Epithelial cell of prostate (primary cell): ENCODE data around the gene SLC18A2.
"Not testable (repeated sequence)": the region's sequence is repeated elsewhere in the genome, so short reads cannot be mapped to it uniquely, and the experiment has no call there.

ENCODE experiments used
- DNase-seq: peaks from one replicate; pipeline ENCODE4 v3.0.0-alpha.2; 2011; ENCODE audit warnings: low read depth, low spot score
- H3K27ac ChIP-seq: fragments of 450-650 bp; 2 replicates; pipeline ENCODE4 v1.5.1; 2017; ENCODE audit warnings: mild to moderate bottlenecking

Gene SLC18A2

DNA sequence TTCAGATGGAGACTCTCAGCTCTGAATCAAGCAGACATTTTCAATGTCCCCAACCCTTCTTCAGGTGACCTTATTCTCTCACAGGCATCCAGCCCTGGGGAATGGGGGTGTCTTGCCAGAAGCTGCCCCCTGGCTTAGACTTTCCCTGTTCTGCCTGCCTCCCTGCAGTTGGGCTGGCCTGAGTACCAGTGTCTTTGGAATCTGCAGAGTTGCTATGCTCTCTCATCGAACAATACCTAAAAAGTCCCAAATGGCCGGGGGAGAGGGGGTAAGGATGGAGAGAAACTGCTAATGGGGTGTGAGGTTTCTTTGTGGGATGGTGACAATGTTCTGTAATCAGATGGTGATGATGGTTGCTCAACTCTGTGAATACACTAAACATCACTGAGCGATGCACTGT lies 20.6 kb downstream of the SLC18A2 start:
- DNase-seq: no peak
- no peak overlapping the region for H3K27ac ChIP-seq

DNA sequence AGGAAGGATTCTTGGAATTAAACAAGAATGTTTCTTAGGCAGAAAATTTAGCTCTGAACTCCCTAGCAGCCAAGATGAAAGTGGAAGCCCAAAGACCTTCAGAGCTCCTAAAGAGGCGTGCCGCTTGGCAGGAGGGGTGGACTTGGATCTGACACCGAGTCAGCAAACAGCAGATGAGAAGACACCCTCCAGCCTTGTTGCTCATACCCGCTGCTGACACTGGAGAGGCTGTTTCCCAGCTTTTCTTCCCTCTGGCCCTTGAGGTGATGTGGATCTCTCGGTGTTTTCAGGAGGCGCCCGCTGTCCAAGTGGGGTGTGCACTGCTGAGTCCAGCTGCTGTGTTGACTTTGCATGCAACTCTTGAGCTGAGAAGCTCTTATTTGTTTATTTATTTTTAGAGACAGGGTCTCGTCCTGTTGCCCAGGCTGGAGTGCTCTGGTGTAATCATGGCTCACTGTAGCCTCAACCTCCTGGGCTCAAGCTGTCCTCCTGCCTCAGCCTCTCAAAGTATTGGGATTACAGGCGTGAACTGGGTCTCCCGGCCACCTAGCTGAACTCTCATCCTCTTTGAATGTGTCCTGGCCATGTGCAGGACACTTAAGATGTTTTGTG lies 21.5 kb downstream of the SLC18A2 start:
- no peak overlapping the region for H3K27ac ChIP-seq
- no peak for DNase-seq

DNA sequence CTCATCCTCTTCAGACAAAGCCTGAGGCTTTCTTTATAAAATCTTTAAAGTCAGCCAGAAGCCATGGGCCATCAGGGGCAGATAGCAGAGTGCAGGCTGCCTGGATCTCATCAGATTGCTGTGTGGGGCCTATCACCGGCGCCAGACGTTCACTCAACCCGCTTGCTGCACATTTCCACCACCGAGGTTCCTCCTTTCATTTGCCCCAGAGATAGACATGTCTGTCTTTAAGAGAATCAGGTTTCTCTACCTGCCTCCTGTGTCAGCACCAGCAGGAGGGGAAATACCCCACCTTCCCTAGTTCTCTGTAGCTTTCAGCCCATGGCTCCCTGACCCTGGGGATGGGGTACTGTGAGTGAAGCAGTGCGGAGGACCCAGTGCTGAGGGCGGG lies 22.0 kb downstream of the SLC18A2 start:
- DNase-seq: no peak
- no peak overlapping the region for H3K27ac ChIP-seq

DNA sequence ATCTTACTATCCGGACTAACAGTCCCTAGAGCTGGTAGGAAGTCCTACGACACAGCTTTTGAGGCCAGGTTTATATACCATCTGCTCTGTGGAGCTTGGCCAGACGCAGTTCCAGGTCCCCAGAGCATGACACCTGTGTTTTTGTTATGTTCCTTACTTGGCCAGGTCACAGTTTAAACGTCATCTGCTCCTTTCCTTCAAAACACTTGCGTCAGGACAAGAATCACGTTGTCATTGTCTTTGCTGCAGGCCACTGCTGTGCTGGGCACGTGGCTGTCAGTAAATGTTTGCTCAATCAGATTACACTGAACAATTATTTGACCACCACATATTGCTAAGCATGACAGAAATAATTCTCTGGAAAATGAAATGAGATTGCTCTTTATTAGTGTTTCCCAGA lies 23.9 kb downstream of the SLC18A2 start:
- no peak for DNase-seq
- no peak overlapping the region for H3K27ac ChIP-seq

DNA sequence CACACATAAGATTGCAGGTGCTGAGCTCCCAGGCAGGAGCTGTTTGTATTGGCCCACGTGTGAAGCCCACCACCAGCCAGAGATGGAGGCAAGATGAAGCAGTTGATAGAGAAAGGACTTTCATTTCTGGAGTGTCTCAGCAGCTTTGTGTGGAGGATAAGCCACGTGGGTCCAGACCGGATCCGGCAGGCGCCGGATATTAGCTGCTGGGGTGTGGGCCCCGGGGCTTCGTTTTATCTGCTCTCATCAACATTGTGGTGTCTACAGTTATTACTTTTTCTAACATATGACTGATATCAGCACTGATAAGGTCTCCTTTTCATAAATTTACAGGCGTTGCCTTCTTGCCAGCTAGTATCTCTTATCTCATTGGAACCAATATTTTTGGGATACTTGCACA lies 25.5 kb downstream of the SLC18A2 start:
- H3K27ac ChIP-seq: no peak overlapping the region

DNA sequence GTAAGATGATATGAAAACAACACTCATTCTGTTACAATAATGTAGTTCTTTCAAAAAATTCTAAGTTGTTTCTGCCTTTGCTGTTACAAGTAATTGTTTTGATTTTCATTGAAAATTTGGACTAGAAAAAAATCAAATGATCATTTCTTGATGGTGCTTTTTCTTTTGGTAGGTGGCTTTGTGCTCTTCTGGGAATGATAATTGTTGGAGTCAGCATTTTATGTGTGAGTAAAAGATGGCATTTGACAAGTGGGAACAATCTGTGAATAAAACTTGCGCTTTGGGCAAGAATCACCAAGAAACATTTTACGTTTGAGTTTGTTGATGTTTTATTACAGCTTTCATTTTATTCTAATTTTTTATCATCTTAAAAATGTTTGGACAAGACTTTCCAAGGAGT lies 25.9 kb downstream of the SLC18A2 start:
- H3K27ac ChIP-seq: no peak overlapping the region
- DNase-seq: no peak

More for the DNA sequence above, 25.5 kb downstream of the SLC18A2 start:
- DNase-seq: no peak

DNA sequence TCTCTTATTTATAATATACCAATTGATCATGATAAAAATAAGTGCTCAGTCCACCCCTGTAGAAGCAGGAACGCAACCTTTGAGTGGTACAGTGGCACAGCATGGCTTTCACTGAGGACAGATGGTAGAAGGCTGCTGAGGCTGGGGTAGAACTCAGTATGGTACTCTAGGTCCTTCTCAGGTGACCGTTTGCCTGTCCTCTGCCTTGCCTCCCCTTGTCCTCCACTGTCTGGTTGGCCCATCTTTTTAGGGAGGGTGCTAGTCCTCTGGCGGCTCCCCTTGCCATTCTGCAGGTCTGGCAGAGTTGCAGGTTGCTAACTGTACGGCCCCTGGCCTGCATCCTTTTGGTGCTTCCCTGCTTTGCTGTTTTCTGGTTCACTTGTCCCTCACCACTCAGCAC lies 27.3 kb downstream of the SLC18A2 start:
- DNase-seq: no peak
- no peak overlapping the region for H3K27ac ChIP-seq

DNA sequence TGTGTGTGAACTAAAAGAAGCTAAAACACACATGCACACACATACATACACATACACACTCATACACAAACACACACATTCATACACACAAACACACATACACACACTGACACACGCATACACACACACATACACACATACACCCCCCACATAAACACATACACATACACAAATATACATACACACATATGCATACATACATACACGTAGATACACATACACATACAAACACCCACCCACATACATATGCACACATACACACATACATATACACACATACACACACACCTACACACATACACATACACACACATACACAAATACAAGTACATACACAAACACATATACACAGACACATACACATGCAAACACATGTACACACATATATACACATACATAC lies 28.0 kb downstream of the SLC18A2 start:
- no peak for DNase-seq
- no peak overlapping the region for H3K27ac ChIP-seq

DNA sequence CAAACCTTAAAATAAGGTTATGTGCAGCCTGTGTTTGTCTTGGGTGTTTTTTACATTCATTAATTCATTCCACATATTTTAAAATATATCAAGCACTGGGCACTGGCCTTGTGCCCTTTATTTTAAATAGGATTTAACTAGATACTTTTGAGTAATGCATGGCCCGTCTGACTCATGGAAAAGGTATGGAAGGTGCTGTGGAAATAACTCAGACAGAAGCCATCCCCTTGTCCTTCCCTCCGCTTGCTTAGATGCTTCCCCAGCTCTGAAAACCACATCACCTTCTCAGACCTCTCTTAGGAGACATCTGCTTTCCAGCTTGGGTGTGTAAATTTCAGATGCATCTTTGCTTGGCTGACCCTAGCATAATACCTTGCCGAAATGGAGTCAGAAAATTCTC lies 30.5 kb downstream of the SLC18A2 start:
- H3K27ac ChIP-seq: no peak overlapping the region
- no peak for DNase-seq

DNA sequence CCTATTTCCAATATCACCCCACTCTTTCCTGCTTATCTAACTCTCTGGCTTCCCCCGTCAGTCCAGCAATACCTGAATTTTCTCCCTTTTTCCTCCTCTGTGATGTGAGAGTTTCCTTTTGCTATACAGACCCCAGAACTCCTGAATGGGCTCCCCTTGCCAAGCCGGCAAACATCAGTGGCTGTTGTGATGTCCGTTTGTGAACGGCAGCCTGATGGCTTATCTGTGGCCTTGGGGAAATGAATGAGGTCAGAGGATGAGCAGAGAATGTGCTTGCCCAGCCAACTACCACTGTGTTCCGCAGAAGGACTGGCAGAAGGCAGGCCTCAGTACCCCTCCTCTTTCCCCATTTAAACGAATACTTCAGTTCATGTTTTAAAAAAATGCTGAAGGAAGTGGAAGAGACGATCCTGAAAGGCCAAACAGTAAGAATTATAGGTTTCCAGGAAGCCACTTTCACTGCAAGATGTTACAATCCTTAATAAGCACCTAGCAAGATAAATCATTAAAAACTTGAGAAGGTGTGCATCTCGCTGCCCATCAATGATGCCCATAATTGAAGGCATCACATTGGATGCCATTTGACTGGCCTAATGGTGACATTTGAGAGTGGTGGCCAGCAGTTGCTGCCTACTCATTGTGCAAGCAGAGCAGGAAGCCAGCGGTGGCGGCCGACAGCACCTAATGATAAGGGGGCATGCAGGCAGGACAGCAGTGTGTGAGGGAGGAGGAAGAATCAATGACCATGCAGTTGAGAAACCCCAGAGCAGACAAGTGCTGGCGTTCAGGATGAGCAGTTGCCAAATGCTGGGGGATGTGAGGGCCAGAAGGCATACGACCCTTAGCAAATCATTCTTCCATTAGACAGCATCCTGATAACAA lies 31.5 kb downstream of the SLC18A2 start:
- H3K27ac ChIP-seq: no peak overlapping the region
- no peak for DNase-seq

DNA sequence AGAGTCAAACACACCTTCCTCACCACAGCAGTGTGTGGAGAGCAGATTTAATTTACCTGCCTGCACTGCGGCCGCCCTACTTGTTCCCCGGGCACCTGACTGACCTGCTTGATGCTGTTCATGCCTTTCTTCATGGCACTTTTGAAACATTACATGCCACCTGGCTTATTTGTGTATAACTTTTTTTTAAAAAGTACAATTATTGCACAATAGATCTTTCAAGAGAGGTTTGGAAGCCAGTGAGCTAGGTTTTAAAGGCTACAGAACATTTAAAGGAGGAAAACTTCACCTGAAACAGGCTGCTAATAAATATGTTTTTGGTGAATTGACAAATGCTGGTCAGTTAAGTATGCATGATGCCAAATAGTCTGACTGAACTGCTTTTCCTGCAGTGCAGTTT lies 33.1 kb downstream of the SLC18A2 start:
- no peak for DNase-seq
- H3K27ac ChIP-seq: no peak overlapping the region

DNA sequence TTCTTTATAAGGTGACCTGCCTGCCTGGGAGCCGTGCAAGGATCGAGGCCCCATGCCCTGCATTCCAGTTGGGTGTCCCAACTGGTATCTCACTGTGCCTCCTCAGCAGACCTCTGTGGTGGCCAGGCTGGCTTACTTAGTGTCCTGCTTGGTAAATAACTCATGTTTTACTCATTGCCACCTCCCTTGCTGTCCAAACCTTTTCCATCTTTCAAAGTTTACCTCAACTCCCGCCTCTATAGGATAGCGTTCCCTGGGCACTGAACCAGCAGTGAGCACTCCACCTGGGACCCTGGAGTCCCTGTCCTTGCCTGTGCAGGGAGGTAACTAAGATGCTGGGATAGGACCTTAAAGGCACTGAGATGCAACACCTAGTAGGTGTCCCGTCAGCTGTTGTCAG lies 33.6 kb downstream of the SLC18A2 start:
- no peak for DNase-seq
- no peak overlapping the region for H3K27ac ChIP-seq

DNA sequence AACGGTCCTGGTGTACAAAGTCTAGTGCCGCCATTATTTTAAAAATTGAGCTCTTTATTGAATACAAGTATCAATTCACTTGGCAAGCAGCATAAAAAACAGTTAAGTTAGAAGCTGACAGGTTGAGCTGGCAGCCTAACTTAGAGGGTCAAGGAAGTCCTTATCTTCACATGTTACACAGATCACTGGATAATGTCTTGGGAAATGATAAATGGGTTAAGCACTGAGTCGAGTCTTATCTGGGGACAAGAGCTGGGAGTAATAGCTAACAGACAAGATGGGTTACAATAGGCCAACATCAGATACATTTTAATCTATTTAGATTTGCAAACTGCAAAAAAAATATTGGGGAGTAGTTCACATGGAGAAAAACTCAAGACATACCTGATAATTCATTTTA lies 34.2 kb downstream of the SLC18A2 start:
- no peak overlapping the region for H3K27ac ChIP-seq
- DNase-seq: no peak

DNA sequence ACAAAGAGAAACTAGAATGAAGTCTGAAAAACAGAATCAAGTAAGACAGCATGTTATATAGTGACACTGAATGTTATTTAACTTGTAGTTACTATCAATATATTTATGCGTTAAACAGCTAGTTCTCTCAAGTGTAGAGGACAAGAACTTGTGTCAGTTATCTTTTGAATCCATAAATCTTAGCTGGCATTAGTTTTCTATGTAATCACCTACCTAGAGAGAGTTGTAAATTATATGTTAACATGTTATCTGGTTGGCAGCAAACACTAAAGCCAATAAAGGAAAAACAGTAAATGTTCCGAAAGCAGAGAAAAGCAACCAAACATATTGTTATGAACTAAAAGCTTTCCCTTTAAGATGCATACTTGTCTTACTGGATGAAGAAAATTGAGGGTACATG lies 36.8 kb downstream of the SLC18A2 start:
- no peak overlapping the region for H3K27ac ChIP-seq
- DNase-seq: no peak

DNA sequence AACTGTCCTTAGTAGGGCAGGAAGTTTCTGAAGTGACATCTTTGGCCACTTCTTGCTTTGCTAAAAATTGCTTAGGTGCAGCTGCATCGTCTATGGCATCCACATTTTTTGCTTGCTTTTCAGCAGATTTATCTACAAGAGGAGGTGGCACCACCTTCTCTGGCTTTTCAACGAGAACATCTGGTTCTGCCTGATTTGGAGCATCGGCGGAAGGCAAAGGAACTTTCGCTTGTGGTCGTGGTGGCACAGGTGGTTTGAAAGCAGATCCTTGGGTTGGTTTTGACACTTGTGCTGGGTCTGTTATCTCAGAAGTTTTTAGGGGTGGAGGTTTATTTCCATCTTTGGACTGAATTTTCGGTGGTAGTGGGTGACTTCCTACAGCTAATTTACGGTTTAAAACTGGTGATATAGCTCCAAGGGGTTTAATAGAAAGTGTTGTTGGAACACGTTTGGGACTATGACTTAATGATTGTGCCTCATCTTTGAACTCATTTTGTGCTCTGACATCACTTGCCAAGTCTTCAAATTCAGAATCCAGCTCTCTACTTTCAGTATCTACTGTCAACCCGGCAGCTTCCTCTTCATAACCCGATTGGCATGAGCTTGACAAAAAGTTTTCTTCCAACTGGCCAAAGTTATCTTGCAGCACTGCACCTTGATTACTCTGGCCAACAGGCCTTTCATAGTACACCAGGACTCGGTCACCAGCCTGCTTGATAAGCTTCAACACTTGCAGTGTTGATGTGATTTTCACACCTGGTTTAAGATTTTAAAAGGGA lies 44.0 kb downstream of the SLC18A2 start:
- no peak overlapping the region for H3K27ac ChIP-seq
- no peak for DNase-seq

DNA sequence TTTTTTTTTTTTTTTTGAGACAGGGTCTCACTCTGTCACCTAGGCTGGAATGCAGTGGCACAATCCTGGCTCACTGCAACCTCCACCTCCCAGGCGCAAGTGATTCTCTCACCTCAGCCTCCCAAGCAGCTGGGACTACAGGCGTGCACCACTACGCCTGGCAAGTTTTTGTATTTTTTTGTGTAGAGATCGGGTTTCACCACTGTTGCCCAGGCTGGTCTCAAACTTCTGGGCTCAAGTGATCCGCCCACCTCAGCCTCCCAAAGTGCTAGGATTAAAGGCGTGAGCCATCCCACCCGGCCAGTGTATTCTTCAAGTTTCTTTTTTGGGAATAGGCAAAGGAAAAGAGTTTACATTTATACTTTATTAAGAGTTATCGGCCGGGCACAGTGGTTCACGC lies 50.0 kb downstream of the SLC18A2 start:
- H3K27ac ChIP-seq, DNase-seq: not testable (repeated sequence)

DNA sequence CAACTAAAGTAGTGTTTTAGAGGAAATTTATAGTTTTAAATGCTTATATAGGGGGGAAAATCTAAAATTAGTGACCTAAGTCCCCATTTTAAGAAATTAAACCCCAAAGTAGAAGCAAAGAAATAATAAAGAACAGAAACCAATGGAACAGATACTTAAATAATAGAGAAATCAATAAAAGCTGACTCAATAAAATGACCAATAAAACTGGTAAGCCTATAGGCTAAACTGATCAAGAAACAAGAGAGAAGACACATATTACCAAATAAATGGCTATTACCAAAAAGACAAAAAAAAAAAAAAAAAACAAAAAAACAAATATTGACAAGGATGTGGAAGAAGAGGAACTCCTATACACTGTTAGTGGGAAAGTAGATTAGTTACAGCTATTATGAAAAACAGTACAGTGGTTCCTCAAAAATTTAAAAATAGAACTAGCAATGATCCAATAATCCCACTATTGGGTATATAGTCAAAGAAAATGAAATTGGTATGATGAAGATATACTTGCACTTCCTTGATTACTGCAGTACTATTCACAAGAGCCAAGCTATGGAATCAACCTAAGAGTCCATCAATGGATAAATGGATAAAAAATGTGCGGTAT lies 53.2 kb downstream of the SLC18A2 start:
- no peak for DNase-seq

DNA sequence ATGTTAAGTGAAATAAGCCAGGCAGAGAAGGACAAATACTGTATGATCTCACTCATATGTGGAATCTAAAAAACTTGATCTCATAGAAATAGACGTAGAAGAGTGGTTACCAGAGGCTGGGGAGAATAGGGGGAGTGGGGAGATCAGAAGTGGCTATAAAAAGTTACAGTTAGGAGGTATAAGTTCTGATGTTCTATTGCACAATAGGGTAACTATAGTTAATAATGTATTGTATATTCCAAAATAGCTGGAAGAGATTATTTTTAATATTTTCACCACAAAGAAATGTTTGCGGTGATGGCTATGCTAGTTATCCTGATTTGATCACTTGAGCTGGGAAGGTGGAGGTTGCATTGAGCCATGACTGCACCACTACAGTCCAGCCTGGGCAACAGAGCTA lies 53.8 kb downstream of the SLC18A2 start:
- no peak overlapping the region for H3K27ac ChIP-seq
- no peak for DNase-seq

More for the DNA sequence above, 53.2 kb downstream of the SLC18A2 start:
- H3K27ac ChIP-seq: no peak overlapping the region

DNA sequence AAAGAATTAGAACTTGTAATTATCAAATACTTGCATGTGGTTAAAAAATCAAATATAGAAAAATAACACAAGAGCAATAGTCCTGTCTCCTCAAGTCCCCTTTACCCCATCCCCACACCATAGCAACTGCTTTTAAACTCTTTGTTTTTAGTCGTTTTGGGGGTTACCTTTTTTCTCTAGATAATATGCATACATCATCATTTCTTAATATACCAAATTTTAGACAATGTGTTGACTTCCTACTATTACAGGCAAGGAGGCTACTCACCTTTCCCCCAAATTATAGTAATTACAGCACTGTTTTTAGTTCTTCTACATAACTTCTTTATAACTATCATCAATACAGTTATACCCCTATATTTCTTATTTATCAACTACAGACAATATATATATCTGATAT lies 57.3 kb downstream of the SLC18A2 start:
- no peak for DNase-seq

DNA sequence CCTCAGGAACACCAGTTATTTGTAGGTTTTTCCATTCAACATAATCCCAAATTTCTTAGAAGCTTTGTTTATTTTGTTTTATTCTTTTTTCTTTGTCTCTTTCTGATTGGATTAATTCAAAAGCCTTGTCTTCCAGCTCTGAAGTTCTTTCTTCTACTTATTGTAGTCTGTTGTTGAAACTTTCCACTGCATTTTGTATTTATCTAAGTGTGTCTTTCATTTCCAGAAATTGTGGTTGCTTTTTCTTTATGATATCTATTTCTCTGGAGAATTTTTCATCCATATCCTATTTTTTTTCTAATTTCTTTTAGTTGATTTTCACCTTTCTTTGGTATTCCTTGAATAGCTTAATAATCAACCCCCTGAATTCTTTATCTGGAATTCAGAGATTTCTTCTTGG lies 58.5 kb downstream of the SLC18A2 start:
- no peak overlapping the region for H3K27ac ChIP-seq
- DNase-seq: no peak

More for the DNA sequence above, 57.3 kb downstream of the SLC18A2 start:
- H3K27ac ChIP-seq: no peak overlapping the region

DNA sequence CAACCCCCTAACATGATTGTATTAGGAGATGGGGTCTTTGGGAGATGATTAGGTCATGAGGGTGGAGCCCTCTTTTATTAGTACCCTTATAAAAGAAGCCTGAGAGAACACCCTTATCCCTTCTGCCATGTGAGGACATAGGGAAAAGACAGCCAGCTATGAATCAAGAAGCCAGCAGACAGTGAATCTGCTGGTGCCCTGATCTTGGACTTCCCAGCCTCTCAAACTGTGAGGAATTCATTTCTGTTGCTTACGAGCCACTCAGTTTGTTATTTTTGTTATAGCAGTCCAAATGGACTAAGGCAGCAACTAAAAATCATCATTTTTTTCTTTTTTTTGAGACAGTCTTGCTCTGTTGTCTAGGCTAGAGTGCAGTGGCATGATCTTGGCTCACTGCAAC lies 59.8 kb downstream of the SLC18A2 start:
- no peak for DNase-seq
- no peak overlapping the region for H3K27ac ChIP-seq
